HEK293 (cell line): ENCODE results near the gene ANXA4.

Experiments
- SP2 ChIP-seq: fragments of 450-650 bp; formaldehyde crosslinking; IDR thresholded peaks from 2 replicates; pipeline ENCODE4 v1.5.1; 2016; ENCODE audit warnings: missing biosample characterization, missing genetic modification characterization
- ZNF248 ChIP-seq: fragments of 450-650 bp; formaldehyde crosslinking; IDR thresholded peaks from 2 replicates; pipeline ENCODE4 v1.5.1; 2017; ENCODE audit warnings: missing biosample characterization, missing genetic modification characterization
- ZNF48 ChIP-seq: fragments of 450-650 bp; formaldehyde crosslinking; IDR thresholded peaks from 2 replicates; pipeline ENCODE4 v1.5.1; 2016; ENCODE audit warnings: missing biosample characterization, missing genetic modification characterization
- ZNF501 ChIP-seq: fragments of 450-650 bp; formaldehyde crosslinking; IDR thresholded peaks from 2 replicates; pipeline ENCODE4 v1.5.1; 2016; ENCODE audit warnings: missing biosample characterization, missing genetic modification characterization
- ZNF514 ChIP-seq: fragments of 450-650 bp; formaldehyde crosslinking; IDR thresholded peaks from 2 replicates; pipeline ENCODE4 v1.5.1; 2016; ENCODE audit warnings: missing biosample characterization, missing genetic modification characterization
- ZNF791 ChIP-seq: fragments of 450-650 bp; formaldehyde crosslinking; IDR thresholded peaks from 2 replicates; pipeline ENCODE4 v1.5.1; 2016; ENCODE audit warnings: missing biosample characterization, missing genetic modification characterization
- TF ChIP-seq, protein P1 (sequence below): fragments of 450-650 bp; formaldehyde crosslinking; IDR thresholded peaks from 2 replicates; pipeline ENCODE4 v1.5.1; 2016; ENCODE audit warnings: missing biosample characterization, missing genetic modification characterization
- TF ChIP-seq, protein P2 (sequence below): fragments of 450-650 bp; formaldehyde crosslinking; conservative IDR thresholded peaks from 2 replicates; pipeline ENCODE4 v1.5.1; 2016; ENCODE audit warnings: low read depth, missing biosample characterization, missing genetic modification characterization
- TF ChIP-seq, protein P3 (sequence below): fragments of 450-650 bp; formaldehyde crosslinking; IDR thresholded peaks from 2 replicates; pipeline ENCODE4 v1.5.1; 2016; ENCODE audit warnings: missing biosample characterization, missing genetic modification characterization

DNA sequence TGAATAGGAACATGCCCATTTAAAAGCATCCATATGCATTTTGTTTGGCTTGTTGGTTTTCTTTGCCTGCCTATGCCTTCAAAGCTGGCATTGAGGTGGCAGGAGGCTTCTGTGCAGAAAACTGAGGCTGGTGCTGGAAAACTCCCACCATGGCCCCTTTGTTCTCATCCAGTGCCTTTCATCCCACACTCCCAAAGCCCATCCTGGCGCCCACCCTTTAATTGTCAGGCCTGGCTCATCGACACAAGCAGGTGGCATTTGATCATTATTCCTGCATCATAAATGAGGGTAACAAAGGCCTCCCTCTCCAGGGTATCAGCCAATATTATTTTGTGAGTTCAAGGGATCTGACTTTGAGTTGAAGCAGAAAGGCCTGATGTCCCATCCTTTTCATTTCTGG is 24.7 kb upstream of the ANXA4 start:
- TF ChIP-seq, protein P1, sequence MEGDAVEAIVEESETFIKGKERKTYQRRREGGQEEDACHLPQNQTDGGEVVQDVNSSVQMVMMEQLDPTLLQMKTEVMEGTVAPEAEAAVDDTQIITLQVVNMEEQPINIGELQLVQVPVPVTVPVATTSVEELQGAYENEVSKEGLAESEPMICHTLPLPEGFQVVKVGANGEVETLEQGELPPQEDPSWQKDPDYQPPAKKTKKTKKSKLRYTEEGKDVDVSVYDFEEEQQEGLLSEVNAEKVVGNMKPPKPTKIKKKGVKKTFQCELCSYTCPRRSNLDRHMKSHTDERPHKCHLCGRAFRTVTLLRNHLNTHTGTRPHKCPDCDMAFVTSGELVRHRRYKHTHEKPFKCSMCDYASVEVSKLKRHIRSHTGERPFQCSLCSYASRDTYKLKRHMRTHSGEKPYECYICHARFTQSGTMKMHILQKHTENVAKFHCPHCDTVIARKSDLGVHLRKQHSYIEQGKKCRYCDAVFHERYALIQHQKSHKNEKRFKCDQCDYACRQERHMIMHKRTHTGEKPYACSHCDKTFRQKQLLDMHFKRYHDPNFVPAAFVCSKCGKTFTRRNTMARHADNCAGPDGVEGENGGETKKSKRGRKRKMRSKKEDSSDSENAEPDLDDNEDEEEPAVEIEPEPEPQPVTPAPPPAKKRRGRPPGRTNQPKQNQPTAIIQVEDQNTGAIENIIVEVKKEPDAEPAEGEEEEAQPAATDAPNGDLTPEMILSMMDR (tag by site-specific recombination), result no peak
- TF ChIP-seq, protein P2, sequence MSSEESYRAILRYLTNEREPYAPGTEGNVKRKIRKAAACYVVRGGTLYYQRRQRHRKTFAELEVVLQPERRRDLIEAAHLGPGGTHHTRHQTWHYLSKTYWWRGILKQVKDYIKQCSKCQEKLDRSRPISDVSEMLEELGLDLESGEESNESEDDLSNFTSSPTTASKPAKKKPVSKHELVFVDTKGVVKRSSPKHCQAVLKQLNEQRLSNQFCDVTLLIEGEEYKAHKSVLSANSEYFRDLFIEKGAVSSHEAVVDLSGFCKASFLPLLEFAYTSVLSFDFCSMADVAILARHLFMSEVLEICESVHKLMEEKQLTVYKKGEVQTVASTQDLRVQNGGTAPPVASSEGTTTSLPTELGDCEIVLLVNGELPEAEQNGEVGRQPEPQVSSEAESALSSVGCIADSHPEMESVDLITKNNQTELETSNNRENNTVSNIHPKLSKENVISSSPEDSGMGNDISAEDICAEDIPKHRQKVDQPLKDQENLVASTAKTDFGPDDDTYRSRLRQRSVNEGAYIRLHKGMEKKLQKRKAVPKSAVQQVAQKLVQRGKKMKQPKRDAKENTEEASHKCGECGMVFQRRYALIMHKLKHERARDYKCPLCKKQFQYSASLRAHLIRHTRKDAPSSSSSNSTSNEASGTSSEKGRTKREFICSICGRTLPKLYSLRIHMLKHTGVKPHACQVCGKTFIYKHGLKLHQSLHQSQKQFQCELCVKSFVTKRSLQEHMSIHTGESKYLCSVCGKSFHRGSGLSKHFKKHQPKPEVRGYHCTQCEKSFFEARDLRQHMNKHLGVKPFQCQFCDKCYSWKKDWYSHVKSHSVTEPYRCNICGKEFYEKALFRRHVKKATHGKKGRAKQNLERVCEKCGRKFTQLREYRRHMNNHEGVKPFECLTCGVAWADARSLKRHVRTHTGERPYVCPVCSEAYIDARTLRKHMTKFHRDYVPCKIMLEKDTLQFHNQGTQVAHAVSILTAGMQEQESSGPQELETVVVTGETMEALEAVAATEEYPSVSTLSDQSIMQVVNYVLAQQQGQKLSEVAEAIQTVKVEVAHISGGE (tag by site-specific recombination), result no peak
- TF ChIP-seq ZNF248 (tag by site-specific recombination) (no peak), SP2 (tag by site-specific recombination) (no peak), ZNF514 (tag by site-specific recombination) (no peak), ZNF48 (no peak), ZNF791 (tag by site-specific recombination) (no peak), ZNF501 (tag by site-specific recombination) (no peak)
- TF ChIP-seq, protein P3, sequence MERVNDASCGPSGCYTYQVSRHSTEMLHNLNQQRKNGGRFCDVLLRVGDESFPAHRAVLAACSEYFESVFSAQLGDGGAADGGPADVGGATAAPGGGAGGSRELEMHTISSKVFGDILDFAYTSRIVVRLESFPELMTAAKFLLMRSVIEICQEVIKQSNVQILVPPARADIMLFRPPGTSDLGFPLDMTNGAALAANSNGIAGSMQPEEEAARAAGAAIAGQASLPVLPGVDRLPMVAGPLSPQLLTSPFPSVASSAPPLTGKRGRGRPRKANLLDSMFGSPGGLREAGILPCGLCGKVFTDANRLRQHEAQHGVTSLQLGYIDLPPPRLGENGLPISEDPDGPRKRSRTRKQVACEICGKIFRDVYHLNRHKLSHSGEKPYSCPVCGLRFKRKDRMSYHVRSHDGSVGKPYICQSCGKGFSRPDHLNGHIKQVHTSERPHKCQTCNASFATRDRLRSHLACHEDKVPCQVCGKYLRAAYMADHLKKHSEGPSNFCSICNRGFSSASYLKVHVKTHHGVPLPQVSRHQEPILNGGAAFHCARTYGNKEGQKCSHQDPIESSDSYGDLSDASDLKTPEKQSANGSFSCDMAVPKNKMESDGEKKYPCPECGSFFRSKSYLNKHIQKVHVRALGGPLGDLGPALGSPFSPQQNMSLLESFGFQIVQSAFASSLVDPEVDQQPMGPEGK, result no peak
